ENCODE data around the gene FTO.
"Not testable (repeated sequence)": the region's sequence is repeated elsewhere in the genome, so short reads cannot be mapped to it uniquely, and the experiment has no call there.

FTO gene

DNA sequence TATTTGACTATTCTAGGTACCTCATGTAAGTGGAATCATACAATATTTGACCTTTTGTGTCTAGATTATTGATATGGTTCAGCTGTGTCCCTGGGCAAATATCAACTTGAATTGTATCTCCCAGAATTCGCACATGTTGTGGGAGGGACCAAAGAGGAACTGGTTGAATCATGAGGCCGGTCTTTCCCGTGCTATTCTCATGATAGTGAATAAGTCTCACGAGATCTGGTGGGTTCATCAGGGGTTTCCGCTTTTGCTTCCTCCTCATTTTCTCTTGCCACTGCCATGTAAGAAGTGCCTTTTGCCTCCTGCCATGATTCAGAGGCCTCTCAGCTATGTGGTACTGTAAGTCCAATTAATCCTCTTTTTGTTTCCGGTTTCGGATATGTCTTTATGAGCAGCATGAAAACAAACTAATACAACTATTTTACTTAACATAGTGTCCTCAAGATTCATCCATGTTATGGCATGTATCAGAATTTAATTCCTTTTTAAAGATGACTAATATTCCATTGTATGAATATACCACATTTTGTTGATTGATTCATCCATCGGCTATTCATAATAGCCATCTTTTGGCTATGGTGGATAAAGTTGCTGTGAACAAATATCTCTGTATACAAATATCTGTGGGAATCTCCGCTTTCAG is 129.1 kb downstream of the FTO start:
- DNase-seq = no peak

DNA sequence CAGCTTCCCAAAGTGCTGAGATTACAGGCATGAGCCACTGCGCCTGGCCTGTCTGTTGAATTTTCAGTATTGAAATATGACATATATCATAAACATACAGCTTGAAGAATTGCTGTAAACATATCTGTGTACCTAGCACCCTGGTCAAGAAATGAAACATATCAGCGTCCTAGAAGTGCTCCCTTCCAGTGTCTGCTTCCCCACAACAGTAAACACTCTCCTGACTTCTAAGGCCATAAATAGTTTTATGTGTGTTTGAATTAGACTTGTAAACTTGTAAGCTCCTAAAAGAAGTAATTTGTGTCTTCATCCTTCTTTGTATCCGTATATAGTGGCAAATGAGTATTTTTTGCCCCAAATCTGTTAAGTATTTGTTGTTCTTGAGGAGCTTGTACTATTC is 132.2 kb downstream of the FTO start:
- no peak for DNase-seq

DNA sequence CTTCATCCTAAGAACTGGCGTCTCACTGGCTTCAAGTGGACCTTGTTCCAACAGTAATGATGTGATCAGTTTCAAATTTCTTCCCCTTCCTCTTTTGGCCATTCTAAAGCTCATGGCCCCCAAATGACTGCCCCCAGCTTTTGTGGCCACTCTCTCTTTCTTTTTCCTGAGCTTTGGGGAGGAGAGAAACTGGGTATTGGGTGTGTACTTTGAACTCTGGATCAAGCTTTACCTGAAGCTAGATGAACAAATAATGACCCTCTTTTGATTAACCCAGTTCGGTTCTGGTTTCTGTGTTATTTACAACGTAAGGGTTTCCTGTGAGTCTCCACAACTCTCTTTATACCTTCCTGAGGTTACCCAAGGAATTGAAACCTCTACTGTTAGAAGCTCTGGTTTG is 132.7 kb downstream of the FTO start:
- DNase-seq = no peak

DNA sequence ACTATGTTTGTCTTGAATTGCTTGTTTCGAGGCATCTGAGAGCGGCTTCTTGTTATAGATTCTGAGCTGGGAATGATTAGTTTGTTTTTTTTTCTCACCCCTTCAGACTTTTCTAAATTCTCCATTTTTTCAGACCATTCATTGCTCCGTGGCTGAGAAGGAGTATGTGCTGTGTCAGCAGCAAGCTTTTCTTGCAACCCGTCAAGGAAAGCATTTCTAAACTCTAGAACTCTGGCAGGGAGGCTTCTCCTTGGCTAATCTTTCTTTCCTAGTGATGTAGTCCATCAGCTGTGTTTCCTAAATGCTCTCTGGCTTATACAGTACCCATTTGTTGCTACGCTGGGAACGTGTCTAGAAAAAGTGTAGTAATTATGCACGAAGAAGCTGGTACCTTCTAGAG is 133.5 kb downstream of the FTO start:
- no peak for DNase-seq

DNA sequence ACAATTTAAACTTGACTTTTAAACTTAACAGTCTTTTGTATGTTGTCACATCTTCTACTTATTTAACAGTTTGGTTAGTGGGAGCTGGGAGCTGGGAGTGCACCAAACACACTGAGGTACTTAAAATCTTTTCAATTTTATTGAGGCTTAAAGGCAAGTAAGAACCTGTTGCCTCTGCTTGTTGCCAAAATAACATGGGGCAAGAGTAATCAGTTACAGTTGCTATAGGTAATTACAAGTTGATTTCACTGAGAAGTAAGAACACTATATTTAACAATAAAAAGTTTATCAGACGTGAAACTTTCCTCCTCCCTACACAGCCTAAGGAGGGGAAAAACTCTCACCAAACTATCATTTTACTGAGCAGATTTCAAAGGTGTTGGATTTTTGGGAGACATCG is 135.2 kb downstream of the FTO start:
- DNase-seq = no peak

DNA sequence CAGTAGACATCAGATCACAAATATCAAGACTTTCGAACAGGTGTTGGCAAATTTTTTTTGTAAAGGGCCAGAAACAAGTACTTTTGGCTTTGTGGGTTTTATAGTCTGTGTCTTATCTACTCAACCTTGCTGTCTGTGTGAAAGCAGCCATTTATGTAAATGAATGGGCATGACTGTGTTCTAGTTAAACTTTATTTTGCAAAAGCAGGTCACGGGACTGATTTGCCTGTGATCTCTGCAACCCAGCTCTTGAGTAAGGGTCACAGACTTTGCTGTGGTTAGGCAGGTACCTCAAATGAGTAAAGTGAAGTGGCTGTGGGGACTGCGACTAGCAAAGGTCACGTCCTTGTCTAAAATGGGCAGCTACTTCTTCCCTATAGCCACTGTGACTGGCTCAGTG is 136.5 kb downstream of the FTO start:
- DNase-seq = no peak

DNA sequence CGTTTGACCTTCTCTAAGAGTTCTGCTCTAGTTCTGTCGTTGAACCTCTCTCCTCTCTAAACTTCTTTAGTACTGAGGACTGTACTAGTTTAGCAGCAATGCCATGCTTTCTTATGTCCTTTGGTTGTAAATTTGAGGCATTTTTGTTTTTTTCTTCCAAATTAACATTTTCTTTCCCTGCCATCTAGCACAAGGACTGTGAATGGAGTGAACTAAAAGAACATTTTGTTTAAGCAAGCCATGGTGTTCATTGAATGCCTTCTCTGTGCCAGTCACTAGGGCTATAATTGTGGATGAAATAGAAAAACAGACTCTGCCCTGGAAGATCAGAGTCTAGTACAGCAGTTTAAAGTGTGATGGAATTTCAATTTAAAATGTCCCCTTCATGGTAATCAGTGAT is 137.9 kb downstream of the FTO start:
- DNase-seq = no peak

DNA sequence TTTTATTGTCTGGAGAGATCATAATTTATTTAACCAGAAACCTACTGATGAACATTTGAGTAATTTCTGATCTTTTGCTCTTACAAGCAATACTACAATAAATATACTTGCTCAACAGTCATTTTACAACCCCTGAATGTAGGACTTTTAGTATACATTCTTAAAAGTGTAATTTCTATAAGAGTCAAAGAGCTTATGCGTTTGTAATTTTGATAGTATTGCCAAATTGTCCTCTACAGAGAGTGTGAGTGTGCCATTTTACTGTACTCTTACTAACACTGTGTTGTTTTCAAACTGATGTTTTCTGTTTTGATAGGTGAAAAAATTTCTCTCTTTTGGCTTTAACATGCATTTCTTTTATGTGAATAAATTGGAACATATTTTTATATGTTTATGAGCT is 139.1 kb downstream of the FTO start:
- DNase-seq = no peak

DNA sequence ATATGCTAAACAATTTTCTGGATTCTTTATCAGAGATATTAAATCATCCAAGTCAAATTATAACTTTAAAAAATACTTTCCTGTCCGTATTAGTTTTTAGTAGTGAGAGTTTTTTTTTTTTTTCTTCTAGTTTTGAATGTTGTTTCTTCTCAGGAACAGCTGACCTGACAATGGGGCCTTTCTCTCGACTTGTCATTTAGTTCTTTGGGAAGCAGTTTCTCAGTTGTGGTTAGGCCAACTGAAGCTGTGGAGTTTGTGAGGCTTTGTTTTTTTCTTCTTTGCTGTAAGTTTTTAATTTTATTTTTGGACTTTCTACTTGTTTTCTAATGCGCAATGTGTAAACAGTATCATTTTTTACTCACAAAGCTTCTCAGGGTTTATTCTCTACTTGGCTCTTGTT is 140.8 kb downstream of the FTO start:
- DNase-seq = no peak

DNA sequence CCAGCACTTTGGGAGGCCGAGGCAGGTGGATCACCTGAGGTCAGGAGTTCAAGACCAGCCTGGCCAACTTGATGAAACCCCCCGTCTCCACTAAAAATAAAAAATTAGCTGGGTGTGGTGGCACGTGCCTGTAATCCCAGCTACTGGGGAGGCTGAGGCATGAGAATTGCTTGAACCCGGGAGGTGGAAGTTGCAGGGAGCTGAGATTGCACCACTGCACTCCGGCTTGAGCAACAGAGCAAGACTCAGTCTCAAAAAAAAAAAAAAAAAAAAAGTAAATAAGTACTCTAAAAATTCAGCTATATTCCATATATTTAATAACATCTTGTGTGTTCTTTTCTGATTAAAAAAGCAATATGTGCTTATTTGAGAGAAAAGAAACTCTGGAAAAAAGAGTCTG is 142.6 kb downstream of the FTO start:
- not testable (repeated sequence) for DNase-seq

DNA sequence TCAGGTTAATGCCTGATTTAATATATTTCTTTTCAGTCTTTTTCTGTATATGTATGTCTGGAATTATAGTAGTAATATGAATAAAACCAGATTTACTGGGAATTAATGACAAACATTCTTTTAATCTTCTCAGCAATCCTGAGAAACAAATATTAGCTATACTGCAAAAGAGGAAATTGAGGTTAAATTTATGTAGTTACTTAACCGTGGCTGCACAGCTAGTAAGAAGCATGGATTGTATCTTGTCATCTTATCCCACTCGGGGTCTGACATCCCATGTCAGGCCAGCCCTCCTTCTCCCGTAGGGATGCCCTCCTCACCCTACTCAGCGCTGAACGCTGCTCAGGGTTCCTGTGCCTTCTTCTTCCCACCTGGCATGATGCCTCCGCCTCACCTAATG is 143.0 kb downstream of the FTO start:
- DNase-seq = no peak

DNA sequence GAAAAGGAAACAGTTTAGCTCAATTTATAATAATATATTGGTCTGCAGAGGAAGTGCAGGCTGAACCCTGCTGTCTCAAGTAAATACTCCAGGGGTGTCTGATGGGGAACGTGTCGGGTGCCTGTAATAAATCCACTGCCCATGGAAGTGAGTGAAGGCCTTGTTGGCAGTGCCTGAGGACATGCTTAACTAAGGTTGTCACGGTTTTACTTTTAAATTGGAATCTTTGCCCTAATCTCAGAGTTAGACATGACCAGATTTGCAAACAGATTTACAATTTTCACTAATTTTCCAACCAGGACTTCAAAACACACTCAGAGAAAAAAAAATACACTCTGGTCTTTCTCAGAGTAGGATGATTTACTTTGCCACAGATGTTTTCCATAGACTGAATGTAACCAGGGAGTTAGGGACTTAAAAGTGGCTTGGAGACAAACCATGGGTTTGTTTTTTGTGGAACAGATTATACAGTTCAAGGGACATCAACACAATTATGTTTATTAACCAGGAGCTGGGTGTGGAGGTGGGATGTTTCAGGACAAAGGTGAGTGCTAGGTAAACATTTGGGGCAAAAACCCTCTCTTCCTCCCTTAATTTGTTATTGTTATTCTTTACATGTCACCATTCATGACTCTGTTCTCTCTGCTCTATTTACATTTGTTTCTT is 144.5 kb downstream of the FTO start:
- DNase-seq = no peak

DNA sequence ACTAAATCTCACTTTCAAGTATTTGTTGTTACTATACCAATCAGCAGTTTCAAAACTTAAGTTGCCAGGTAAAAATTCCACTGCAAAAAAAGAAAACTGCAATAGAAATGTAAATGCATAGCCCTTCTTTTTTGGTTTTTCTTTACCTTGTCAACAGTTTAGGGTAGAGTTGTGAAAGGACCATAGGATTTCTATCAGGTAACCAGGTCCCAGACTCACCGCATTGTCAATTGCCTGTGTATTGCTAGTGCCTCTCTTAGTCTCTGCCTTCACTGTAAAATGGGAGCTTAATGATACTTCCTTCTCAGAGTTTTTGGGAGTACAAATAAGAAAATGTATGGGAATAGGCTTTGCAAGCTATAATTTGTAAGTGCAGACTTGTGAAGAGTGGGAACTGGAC is 145.0 kb downstream of the FTO start:
- no peak for DNase-seq

DNA sequence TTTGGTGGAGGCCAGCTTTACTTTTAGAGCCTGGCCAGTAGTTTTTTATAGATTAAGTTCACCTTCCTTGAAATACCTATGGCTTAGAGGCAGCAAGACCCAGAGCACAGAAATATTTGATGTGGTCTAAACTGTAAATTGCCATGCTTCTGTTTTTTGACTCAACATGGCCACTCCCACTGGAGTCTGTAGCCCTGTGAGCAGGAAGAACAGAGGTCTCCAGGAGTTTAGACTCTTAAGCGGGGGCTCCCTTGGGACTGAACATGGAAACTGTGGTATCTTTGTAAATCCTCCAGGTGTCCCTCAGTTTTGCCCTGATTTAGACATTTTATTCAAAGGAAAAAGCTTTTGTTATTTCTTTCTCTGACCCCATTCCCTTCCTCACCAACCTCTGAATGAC is 145.6 kb downstream of the FTO start:
- DNase-seq = no peak

DNA sequence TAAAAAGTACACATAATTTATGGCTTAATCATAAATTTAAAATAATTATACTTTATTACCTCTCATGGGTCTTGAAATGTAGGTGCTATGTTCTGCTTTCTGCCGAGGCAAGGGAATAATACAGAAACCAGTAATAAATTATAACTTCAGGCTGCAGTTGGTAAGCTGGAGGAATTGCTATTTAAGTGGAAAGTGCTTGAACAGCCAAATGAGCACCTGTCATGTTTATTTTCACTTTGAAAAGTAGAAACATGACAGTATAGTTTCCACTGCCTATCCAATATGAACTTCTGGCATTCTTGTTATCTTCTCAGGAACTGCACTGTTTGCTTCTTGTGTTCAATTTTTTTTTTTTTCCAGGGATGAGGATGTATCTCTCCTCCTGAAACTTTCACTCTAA is 146.0 kb downstream of the FTO start:
- no peak for DNase-seq

DNA sequence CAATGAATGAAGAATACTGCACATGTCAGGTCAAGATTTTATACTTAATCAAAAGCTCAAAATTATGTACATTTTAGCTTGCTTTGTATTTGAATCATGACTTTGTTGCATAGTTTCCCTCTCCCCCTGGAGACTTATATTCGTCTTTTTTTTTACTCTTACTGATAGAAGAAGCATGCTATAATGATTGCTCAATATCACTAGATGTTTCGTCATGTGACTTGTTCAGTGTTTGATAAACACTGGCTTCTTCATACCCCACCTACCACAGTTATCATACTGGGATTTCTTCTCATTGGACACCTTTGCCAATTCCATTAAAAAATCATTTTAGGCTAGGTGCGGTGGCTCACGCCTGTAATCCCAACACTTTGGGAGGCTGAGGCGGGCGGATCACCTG is 148.7 kb downstream of the FTO start:
- no peak for DNase-seq

DNA sequence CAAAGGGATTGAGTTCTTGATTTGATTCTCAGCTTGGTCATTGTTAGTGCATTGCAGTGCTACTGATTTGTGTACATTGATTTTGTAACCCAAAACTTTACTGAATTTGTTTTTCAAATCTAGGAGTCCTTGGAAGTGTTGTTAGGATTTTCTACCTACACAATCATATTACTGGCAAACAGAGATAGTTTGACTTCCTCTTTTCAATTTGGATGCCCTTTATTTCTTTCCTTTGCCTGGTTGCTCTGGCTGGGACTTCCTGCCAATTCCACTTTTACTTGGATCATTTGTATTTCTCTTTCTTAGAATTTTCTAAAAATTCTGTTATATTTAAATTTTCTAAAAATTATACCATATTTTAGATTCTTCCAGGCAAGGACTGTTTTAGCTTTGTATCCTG is 151.1 kb downstream of the FTO start:
- DNase-seq = no peak

DNA sequence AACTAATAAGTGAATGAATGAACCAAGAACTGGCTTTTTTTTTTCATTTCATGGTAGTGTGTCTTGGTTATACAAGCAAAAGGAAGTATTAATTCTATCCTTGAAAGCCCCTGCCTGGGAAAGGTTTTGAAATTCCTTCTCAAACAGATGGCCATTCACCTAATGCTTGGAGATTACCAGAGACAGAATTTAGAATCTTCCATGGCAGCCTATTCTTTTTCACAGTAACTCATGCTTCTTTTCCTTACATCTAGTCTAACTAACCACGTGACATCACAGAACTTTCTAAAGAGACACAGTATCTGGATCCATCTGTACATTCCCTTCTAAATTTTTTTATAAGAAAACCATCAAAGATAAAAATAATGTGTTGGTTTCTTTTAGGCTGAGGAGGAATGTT is 151.6 kb downstream of the FTO start:
- DNase-seq = no peak

DNA sequence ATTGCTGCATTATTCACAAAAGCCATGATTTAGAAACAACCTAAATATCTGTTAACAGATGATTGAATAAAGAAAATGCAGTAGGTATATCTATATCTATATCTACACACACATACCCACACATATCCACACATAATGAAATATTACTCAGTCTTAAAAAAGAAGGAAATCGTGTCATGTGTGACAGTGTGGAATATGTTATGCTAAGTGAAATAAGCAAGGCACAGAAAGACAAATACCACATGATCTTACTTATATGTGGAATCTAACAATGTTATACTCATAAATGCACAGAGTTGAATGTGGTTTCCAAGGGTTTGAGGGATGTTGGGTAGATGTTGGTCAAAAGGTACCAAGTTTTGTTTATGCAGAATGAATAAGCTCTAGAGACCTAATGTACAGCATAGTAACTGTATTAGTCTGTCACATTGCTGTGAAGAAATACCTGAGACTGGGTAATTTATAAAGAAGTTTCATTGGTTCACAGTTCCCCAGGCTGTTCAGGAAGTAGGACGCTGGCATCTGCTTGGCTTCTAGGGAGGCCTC is 156.1 kb downstream of the FTO start:
- no peak for DNase-seq

DNA sequence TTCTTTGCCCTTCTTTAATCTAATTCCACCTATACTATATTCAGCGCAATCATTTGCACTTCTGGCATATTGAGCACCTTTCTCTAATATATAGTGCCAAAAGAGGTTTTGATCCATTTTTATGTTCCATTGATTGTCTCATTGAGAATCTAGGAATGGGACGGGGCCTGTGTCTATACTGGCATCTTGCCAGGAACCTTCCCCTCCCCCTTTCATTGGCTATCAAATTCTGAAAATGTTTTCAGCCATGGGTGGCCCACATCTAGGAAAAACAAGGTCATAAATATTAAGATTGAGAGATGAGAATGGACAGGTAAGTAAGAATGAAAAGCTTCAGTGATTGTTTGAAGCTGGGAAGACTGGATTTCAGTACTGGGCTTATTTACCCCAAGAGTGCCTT is 159.9 kb downstream of the FTO start:
- DNase-seq = no peak

DNA sequence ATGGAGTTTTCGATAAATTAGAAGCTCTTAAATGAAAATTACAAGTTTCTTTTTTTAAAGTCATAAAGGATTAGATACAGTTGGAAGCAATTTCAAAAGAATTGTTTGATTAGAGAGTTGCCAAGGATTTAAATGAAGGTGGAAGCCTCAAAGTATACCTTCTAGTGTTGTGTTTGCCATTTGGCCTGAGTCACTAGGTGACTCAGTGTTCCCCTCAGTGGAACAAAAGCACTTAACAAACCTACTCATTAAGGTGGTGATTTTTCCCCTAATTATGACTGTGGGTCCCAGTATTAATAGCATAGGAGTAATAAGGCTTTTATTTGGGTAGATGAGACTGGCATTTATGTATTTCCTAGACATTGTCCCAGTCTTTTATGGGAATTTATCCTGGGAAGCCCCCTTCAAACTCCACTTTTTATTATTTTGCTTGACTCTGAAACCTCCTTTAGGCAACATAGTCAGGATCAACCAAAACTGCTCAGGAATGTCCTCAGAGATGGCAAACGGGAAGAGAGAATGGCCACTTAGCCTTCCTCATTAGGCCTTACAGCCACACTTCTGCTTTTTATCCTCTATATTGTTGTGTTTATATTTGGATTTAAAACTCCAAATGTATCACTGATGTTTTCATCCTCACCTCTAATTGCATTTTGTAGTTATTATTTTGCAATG is 161.0 kb downstream of the FTO start:
- no peak for DNase-seq

DNA sequence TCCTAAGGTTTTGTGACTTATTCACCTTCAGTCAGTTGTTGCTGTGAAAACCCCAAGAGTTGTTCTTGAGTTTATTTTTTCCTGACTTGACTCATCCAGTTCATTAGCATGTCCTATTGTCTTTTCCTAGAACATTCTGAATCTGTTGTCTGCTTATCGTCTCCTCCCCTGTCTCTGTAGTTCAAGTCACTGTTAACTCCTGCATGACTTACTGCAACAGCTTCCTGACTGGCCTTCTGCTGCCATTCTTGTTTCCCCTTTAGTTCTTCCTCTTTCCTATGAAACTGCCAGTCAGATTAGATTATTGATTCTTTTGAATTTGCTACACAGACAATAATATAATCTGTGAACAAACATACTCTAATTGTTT is 161.5 kb downstream of the FTO start:
- DNase-seq = no peak

DNA sequence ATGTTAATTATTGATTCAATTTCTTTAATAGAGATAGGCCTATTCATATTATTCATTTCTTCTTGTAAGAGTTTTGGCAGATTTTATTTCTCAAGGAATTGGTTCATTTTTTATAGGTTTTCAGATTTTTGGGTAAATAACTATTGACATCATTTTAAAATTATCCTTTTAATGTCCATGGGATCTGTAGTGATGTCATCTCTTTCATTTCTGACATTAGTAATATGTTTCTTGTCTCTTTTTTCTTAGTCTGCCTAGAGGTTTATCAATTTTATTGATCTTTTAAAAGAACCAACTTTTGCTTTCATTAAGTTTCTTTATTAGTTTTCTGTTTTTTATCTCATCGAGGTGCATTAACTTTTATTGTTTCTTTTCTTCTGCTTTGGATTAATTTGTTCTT is 162.6 kb downstream of the FTO start:
- no peak for DNase-seq

DNA sequence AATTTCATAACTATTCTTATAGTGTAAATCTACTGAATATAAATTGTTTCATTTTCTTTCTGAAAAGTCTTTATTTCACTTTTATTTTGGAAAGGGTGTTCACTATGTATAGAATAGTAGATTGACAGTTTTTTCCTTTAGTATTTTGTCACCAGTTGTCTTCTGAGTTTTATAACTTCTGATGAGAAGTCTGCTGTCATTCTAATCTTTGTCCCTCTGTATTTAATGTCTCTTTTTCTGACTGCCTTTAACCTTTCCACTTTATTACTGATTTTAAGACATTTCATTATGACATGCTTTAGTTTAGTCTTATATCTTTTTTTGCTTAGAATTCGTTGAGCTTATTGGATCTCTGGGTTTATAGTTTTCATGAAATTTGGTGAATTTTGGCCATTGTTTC is 166.9 kb downstream of the FTO start:
- DNase-seq = no peak
